Karpas-422 (cell line): ENCODE results near the gene ISG15. TPM values are rescaled to one million over a fixed set of nuclear protein-coding genes. Genes with fewer than 3 reads are reported as not detected.
A peak's percentile ranks its signal among the peaks of the same experiment; 100 is the strongest.

Source experiments
- DNase-seq: peaks from one replicate; pipeline ENCODE4 v3.0.0-alpha.2; 2015
- H2AFZ ChIP-seq: fragments of 200-600 bp; sonication (generic); 2 replicates; pipeline ENCODE4 v1.6.1; 2014; ENCODE audit warnings: antibody characterized with exemption, low read length, mixed read lengths
- H3K27ac ChIP-seq: fragments of 200-600 bp; sonication (generic); 2 replicates; pipeline ENCODE4 v1.5.1; 2014; ENCODE audit warnings: mild to moderate bottlenecking, low read length, moderate library complexity
- H3K27me3 ChIP-seq: fragments of 200-600 bp; sonication (generic); 2 replicates; pipeline ENCODE4 v1.6.1; 2014; ENCODE audit warnings: low read length, mixed read lengths
- H3K36me3 ChIP-seq: fragments of 200-600 bp; sonication (generic); 2 replicates; pipeline ENCODE4 v1.6.1; 2014; ENCODE audit warnings: low read length, mixed read lengths; ENCODE audit not compliant: insufficient read depth
- H3K4me1 ChIP-seq: fragments of 200-600 bp; sonication (generic); 2 replicates; pipeline ENCODE4 v1.6.1; 2014; ENCODE audit warnings: mild to moderate bottlenecking, low read length, mixed read lengths
- H3K4me2 ChIP-seq: fragments of 200-600 bp; sonication (generic); 2 replicates; pipeline ENCODE4 v1.6.1; 2014; ENCODE audit warnings: low read length, low read depth, mild to moderate bottlenecking; ENCODE audit not compliant: poor library complexity, severe bottlenecking
- H3K4me3 ChIP-seq: fragments of 200-600 bp; sonication (generic); 2 replicates; pipeline ENCODE4 v1.5.1; 2014; ENCODE audit warnings: mild to moderate bottlenecking, antibody characterized with exemption, low read length, mixed read lengths
- H3K79me2 ChIP-seq: fragments of 200-600 bp; sonication (generic); 2 replicates; pipeline ENCODE4 v1.6.1; 2014; ENCODE audit warnings: mild to moderate bottlenecking, low read length, mixed read lengths
- H3K9ac ChIP-seq: fragments of 200-600 bp; sonication (generic); 2 replicates; pipeline ENCODE4 v1.6.0; 2014; ENCODE audit warnings: low read length
- H3K9me2 ChIP-seq: fragments of 200-600 bp; sonication (generic), shearing (Covaris generic); replicated peaks from 2 replicates; pipeline ENCODE4 v1.6.0; 2014; ENCODE audit warnings: mild to moderate bottlenecking, low read length, moderate library complexity; ENCODE audit not compliant: insufficient read depth
- H3K9me3 ChIP-seq: fragments of 300-700, 200-600 bp; sonication (generic); 2 replicates; pipeline ENCODE4 v1.6.1; 2014; ENCODE audit warnings: low read length, mixed read lengths
- H4K20me1 ChIP-seq: fragments of 200-600 bp; sonication (generic); 2 replicates; pipeline ENCODE4 v1.6.1; 2014; ENCODE audit warnings: mild to moderate bottlenecking, antibody characterized with exemption, low read length, low read depth; ENCODE audit not compliant: insufficient read depth
- total RNA-seq: library from RNA; depleted of rRNA; stranded (reverse); fragments of >200 nt; shearing (Covaris generic); gene quantifications from 2 replicates; pipeline ENCODE4 v1.2.3, GENCODE V29; 2014; ENCODE audit warnings: low replicate concordance

Gene ISG15
- total RNA-seq, 1 experiment from 2014 or later: 102 TPM

GRCh38 chr1:1044455-1045078 lies 31.3 kb downstream of the ISG15 start:
- no peak for DNase-seq
- Histone ChIP-seq H3K79me2 (no peaks in the 10 kb centered on the region), H3K36me3 (no peaks in the 10 kb centered on the region), H3K4me1 (peaks cover 5% of the 10 kb centered on the region), H3K4me3 (no peak overlapping the region), H4K20me1 (0 out of 2 replicates have a peak, but pooled peaks cover 8% of the 10 kb centered on the region), H3K9ac (no peak overlapping the region), H3K9me3 (no peaks in the 10 kb centered on the region), H3K9me2 (no peaks in the 10 kb centered on the region), H3K27me3 (no peaks in the 10 kb centered on the region), H2AFZ (no peak overlapping the region), H3K27ac (no peak overlapping the region), H3K4me2 (no peak overlapping the region)

- peaks cover 5% of the 10 kb centered on the region for H3K4me1 ChIP-seq
- H3K36me3 ChIP-seq: no peaks in the 10 kb centered on the region
- H3K4me3 ChIP-seq: no peak overlapping the region
- H2AFZ ChIP-seq: no peak overlapping the region
- no peak overlapping the region for H3K27ac ChIP-seq
- H3K27me3 ChIP-seq: no peaks in the 10 kb centered on the region
- no peak overlapping the region for H3K4me2 ChIP-seq
- no peaks in the 10 kb centered on the region for H3K9me3 ChIP-seq
- H3K9me2 ChIP-seq: no peaks in the 10 kb centered on the region
- no peaks in the 10 kb centered on the region for H3K79me2 ChIP-seq
- H4K20me1 ChIP-seq: 0 out of 2 replicates have a peak, but pooled peaks cover 4% of the 10 kb centered on the region
- no peak for DNase-seq
- H3K9ac ChIP-seq: no peak overlapping the region
These were observed 31.8 kb downstream of the ISG15 start for GRCh38 chr1:1045129-1045528.

GRCh38 chr1:1046243-1046642 lies 32.9 kb downstream of the ISG15 start:
- Histone ChIP-seq H3K4me1 (no peaks in the 10 kb centered on the region), H4K20me1 (no peaks in the 10 kb centered on the region), H3K9me2 (no peaks in the 10 kb centered on the region), H3K36me3 (no peaks in the 10 kb centered on the region), H3K9me3 (no peaks in the 10 kb centered on the region), H3K4me3 (no peak overlapping the region), H2AFZ (no peak overlapping the region), H3K27ac (no peak overlapping the region), H3K27me3 (no peaks in the 10 kb centered on the region), H3K4me2 (no peak overlapping the region), H3K9ac (no peak overlapping the region), H3K79me2 (no peaks in the 10 kb centered on the region)
- no peak for DNase-seq

GRCh38 chr1:1046767-1047166 lies 33.5 kb downstream of the ISG15 start:
- Histone ChIP-seq H3K79me2 (no peaks in the 10 kb centered on the region), H3K27ac (no peak overlapping the region), H4K20me1 (no peaks in the 10 kb centered on the region), H3K4me3 (no peak overlapping the region), H3K9me3 (no peaks in the 10 kb centered on the region), H3K4me2 (no peak overlapping the region), H3K9ac (no peak overlapping the region), H3K36me3 (no peaks in the 10 kb centered on the region), H3K4me1 (no peaks in the 10 kb centered on the region), H2AFZ (no peak overlapping the region), H3K27me3 (no peaks in the 10 kb centered on the region), H3K9me2 (no peaks in the 10 kb centered on the region)
- no peak for DNase-seq

- DNase-seq: no peak
- no peaks in the 10 kb centered on the region for H4K20me1 ChIP-seq
- H3K4me1 ChIP-seq: no peaks in the 10 kb centered on the region
- no peaks in the 10 kb centered on the region for H3K27me3 ChIP-seq
- no peaks in the 10 kb centered on the region for H3K9me3 ChIP-seq
- H3K4me3 ChIP-seq: no peak overlapping the region
- H2AFZ ChIP-seq: no peak overlapping the region
- no peaks in the 10 kb centered on the region for H3K79me2 ChIP-seq
- H3K27ac ChIP-seq: no peak overlapping the region
- no peak overlapping the region for H3K4me2 ChIP-seq
- H3K9ac ChIP-seq: no peak overlapping the region
- H3K36me3 ChIP-seq: no peaks in the 10 kb centered on the region
- H3K9me2 ChIP-seq: no peaks in the 10 kb centered on the region
These were observed 34.1 kb downstream of the ISG15 start for GRCh38 chr1:1047407-1047806.

- Histone ChIP-seq H3K9ac (no peak overlapping the region), H3K4me3 (no peak overlapping the region), H3K9me3 (no peaks in the 10 kb centered on the region), H2AFZ (no peak overlapping the region), H3K79me2 (no peaks in the 10 kb centered on the region), H3K27me3 (no peaks in the 10 kb centered on the region), H4K20me1 (no peaks in the 10 kb centered on the region), H3K4me1 (no peaks in the 10 kb centered on the region), H3K9me2 (no peaks in the 10 kb centered on the region), H3K4me2 (no peak overlapping the region), H3K36me3 (no peaks in the 10 kb centered on the region), H3K27ac (no peak overlapping the region)
- no peak for DNase-seq
These were observed 34.7 kb downstream of the ISG15 start for GRCh38 chr1:1047963-1048362.

GRCh38 chr1:1048765-1049164 lies 35.5 kb downstream of the ISG15 start:
- H3K4me3 ChIP-seq: no peak overlapping the region
- no peaks in the 10 kb centered on the region for H3K9me2 ChIP-seq
- no peak overlapping the region for H3K4me2 ChIP-seq
- H3K9ac ChIP-seq: no peak overlapping the region
- no peaks in the 10 kb centered on the region for H3K36me3 ChIP-seq
- H3K27ac ChIP-seq: no peak overlapping the region
- H3K27me3 ChIP-seq: no peaks in the 10 kb centered on the region
- H3K4me1 ChIP-seq: no peaks in the 10 kb centered on the region
- no peaks in the 10 kb centered on the region for H3K79me2 ChIP-seq
- no peak for DNase-seq
- no peaks in the 10 kb centered on the region for H3K9me3 ChIP-seq
- H4K20me1 ChIP-seq: no peaks in the 10 kb centered on the region
- H2AFZ ChIP-seq: no peak overlapping the region

DNA sequence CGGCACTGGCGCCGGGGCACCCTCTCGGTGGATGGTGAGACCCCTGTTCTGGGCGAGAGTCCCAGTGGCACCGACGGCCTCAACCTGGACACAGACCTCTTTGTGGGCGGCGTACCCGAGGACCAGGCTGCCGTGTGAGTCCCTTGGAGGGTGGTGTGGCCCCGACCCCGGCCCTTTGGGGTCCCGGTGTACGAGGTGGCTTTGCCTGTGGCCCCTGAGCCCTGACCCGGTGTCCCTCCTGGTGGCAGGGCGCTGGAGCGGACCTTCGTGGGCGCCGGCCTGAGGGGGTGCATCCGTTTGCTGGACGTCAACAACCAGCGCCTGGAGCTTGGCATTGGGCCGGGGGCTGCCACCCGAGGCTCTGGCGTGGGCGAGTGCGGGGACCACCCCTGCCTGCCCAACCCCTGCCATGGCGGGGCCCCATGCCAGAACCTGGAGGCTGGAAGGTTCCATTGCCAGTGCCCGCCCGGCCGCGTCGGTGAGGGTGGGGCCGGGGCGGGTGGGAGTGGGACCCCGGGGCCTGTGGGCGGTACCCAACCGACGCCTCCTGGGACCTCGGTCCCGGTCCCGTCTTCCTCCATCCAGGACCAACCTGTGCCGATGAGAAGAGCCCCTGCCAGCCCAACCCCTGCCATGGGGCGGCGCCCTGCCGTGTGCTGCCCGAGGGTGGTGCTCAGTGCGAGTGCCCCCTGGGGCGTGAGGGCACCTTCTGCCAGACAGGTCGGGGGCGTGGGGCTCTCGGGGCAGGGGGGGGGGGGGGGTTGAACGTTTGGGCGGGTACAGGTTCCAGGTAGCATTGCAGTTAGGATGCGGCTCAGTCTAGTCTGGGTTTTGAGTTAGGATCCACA lies 36.2 kb downstream of the ISG15 start:
- Histone ChIP-seq H3K36me3 (no peaks in the 10 kb centered on the region), H3K9me3 (no peaks in the 10 kb centered on the region), H4K20me1 (no peaks in the 10 kb centered on the region)

More for the DNA sequence above, 36.2 kb downstream of the ISG15 start:
- Histone ChIP-seq H3K9me2 (no peaks in the 10 kb centered on the region), H3K4me1 (no peaks in the 10 kb centered on the region), H3K79me2 (no peaks in the 10 kb centered on the region), H3K27ac (no peak overlapping the region), H2AFZ (no peak overlapping the region), H3K4me2 (no peak overlapping the region), H3K4me3 (no peak overlapping the region), H3K27me3 (no peaks in the 10 kb centered on the region), H3K9ac (no peak overlapping the region)
- peak; percentile 57 for DNase-seq
